CD4-positive, CD25-positive, alpha-beta regulatory T cell (primary cell): ENCODE measurements around the gene PRKCB. TPM values are rescaled to one million over a fixed set of nuclear protein-coding genes. Genes with fewer than 3 reads are reported as not detected.

ENCODE experiments used
- ATAC-seq, 2 donors: fragments of 150-1000 bp; cut with Tn5 transposase; one replicate each; pipeline ENCODE4 v1.10.0; 2021; ENCODE audit warnings: low read depth in 2 of 2, moderate number of reproducible peaks in 2 of 2, moderate library complexity in 1 of 2
- DNase-seq, 3 donors: peaks; one replicate each; pipeline versions ENCODE4 v3.0.0 to v3.0.0-alpha.2; 2012 to 2022; ENCODE audit warnings: mixed read lengths in 1 of 3
- H3K27ac ChIP-seq: one replicate; pipeline ENCODE4 v1.7.0; 2013; ENCODE audit warnings: mild to moderate bottlenecking, low read length; ENCODE audit not compliant: insufficient read depth, poor library complexity, severe bottlenecking
- H3K27me3 ChIP-seq: one replicate; pipeline ENCODE4 v1.7.0; 2013; ENCODE audit warnings: low read length; ENCODE audit not compliant: control insufficient read depth, insufficient read depth
- H3K36me3 ChIP-seq: one replicate; pipeline ENCODE4 v1.7.0; 2013; ENCODE audit warnings: mild to moderate bottlenecking, low read length, moderate library complexity; ENCODE audit not compliant: control insufficient read depth, insufficient read depth
- H3K4me1 ChIP-seq: 2 replicates; pipeline ENCODE4 v1.7.0; 2013; ENCODE audit warnings: mild to moderate bottlenecking, low read length; ENCODE audit not compliant: insufficient read depth, control insufficient read depth, poor library complexity, severe bottlenecking
- H3K4me3 ChIP-seq: one replicate; pipeline ENCODE4 v1.7.0; 2013; ENCODE audit warnings: low read depth, mild to moderate bottlenecking, low read length, moderate library complexity
- H3K9me3 ChIP-seq, 2 experiments: 1 replicate in 1 of 2; 2 replicates in 1 of 2; pipeline ENCODE4 v1.7.0; 2013; ENCODE audit warnings: low read length in 2 of 2, mild to moderate bottlenecking in 1 of 2, moderate library complexity in 1 of 2; ENCODE audit not compliant: control insufficient read depth in 2 of 2
- H3K27ac Mint-ChIP-seq, 3 donors: one replicate each; pipeline ENCODE4 v1.8.0; 2020 to 2022; ENCODE audit warnings: mild to moderate bottlenecking in 3 of 3, mixed read lengths in 3 of 3, moderate library complexity in 2 of 3
- H3K27me3 Mint-ChIP-seq: one replicate; pipeline ENCODE4 v1.8.0; 2022; ENCODE audit warnings: mild to moderate bottlenecking, mixed read lengths
- H3K36me3 Mint-ChIP-seq: one replicate; pipeline ENCODE4 v1.8.0; 2020; ENCODE audit warnings: mixed read lengths
- H3K4me1 Mint-ChIP-seq, 4 donors: one replicate each; pipeline ENCODE4 v1.8.0; 2020 to 2022; ENCODE audit warnings: mixed read lengths in 4 of 4, mild to moderate bottlenecking in 1 of 4
- H3K4me3 Mint-ChIP-seq, 4 donors: one replicate each; pipeline ENCODE4 v1.8.0; 2020 to 2022; ENCODE audit warnings: mild to moderate bottlenecking in 4 of 4, mixed read lengths in 4 of 4, moderate library complexity in 3 of 4
- H3K9me3 Mint-ChIP-seq, 7 donors: one replicate each; pipeline ENCODE4 v1.8.0; 2020 to 2022; ENCODE audit warnings: mixed read lengths in 7 of 7, mild to moderate bottlenecking in 3 of 7, moderate library complexity in 2 of 7
- polyA plus RNA-seq, 4 donors: library from polyadenylated mRNA; unstranded; fragments of 300-500 nt; fragmentation: Illumina TruSeq; gene quantifications; one replicate each; pipeline ENCODE4 v1.2.3, GENCODE V29; 2021
- total RNA-seq: library from RNA; stranded (reverse); gene quantifications from one replicate; pipeline ENCODE4 v1.2.3, GENCODE V29; 2022

PRKCB gene
- total and polyA plus RNA-seq, 5 donors from 2014 or later, result 37.4 to 83.1 (median 50.5) TPM

DNA sequence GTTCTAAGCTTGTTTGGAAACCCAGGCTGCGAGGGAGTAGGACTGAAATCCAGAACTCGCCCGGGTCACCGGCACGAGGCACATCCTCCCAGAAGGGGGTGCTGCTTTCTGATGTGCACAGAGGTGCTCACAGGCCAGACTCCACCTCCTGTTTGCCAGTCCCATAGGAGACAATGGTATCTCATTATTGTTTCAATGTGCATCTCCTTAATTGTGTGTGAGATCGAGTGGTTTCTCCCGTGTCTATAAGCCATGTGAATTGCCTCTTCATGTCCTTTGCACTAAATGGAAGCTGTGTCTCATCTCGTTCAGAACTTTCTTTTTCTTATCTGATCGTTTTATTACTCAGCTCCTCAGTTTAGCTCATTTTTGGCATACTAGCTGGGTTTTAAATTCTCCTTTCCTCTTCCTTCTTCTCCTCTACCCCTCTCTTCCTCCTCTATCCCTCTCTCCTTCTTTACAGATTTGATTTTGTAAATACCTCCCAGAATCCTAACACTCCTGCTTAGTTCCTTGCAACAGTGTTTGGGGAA, 32.1 kb upstream of the PRKCB start:
- peak; percentile 87 to 89 for ATAC-seq
- H3K27me3 Mint-ChIP-seq, result peaks cover 30% of the 10 kb centered on the region
- peak; percentile 39 to 80 (median 68) for DNase-seq
- H3K36me3 Mint-ChIP-seq, result no peaks in the 10 kb centered on the region
- Histone ChIP-seq H3K27me3 (peaks cover 3% of the 10 kb centered on the region), H3K4me1 (peaks cover 10% of the 10 kb centered on the region), H3K9me3 (no peaks in the 10 kb centered on the region), H3K36me3 (no peaks in the 10 kb centered on the region), H3K4me3 (peak overlapping the region; percentile 33), H3K27ac (no peak overlapping the region)
- peaks cover 0 to 12% (median 6%) of the 10 kb centered on the region in 4 donors for H3K4me1 Mint-ChIP-seq
- H3K27ac Mint-ChIP-seq, result peak overlapping the region in 1 of 3 donors; percentile 93
- H3K9me3 Mint-ChIP-seq, result no peaks in the 10 kb centered on the region
- peak overlapping the region in 2 of 4 donors; percentile 7 to 63 for H3K4me3 Mint-ChIP-seq

DNA sequence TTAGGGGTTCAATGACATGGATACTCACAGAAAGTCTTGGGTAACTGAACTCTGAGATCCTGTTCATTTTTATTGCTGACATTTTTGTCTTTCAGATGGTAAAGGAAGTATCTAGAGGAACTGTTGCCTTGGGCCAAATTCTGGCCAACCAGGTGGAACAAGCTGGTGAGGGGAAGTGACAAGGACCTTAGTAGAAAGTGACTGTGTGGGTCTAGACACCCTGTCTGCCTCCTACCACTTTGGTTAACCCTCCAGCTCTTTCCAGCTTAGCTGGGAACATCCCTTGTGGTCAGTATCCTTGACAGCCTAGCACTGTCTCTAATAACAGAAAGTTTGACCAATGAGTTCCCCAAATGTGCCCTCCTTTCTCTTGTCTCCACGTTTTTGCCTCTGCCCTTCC, 28.8 kb upstream of the PRKCB start:
- H3K27ac Mint-ChIP-seq, result no peak overlapping the region
- Histone ChIP-seq H3K27ac (no peak overlapping the region), H3K36me3 (no peaks in the 10 kb centered on the region), H3K9me3 (no peaks in the 10 kb centered on the region), H3K4me1 (peaks cover 10% of the 10 kb centered on the region), H3K4me3 (no peak overlapping the region), H3K27me3 (peaks cover 3% of the 10 kb centered on the region)
- ATAC-seq (no peak), DNase-seq (no peak)
- H3K4me1 Mint-ChIP-seq, result peaks cover 0 to 12% (median 6%) of the 10 kb centered on the region in 4 donors
- H3K36me3 Mint-ChIP-seq, result no peaks in the 10 kb centered on the region
- peaks cover 38% of the 10 kb centered on the region for H3K27me3 Mint-ChIP-seq
- no peaks in the 10 kb centered on the region for H3K9me3 Mint-ChIP-seq
- H3K4me3 Mint-ChIP-seq, result no peak overlapping the region

DNA sequence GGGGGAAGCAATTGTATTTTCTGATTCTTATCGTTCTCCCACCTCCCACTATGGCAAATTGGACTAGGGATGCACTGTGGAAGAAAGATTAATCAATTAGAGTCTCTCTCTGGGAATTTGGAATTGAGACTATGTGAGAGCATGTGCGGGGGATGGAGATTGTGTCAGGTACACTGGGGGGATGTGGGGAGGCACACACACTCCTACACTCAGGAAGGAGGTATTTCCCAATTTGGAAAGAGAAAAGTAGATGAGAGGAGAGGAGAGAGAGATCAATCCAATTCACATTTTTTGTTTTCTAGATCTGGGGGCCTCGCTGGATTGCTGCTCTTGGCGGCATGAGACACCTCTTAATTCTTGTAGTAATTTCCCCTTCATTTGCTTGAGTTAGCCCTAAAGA, 14.3 kb upstream of the PRKCB start:
- no peaks in the 10 kb centered on the region for H3K9me3 Mint-ChIP-seq
- Histone ChIP-seq H3K4me3 (no peak overlapping the region), H3K4me1 (peaks cover 11% of the 10 kb centered on the region), H3K9me3 (no peaks in the 10 kb centered on the region), H3K36me3 (no peaks in the 10 kb centered on the region), H3K27me3 (peaks cover 5% of the 10 kb centered on the region), H3K27ac (no peak overlapping the region)
- ATAC-seq (no peak), DNase-seq (no peak)
- H3K36me3 Mint-ChIP-seq, result no peaks in the 10 kb centered on the region
- H3K27ac Mint-ChIP-seq, result no peak overlapping the region
- peaks cover 4 to 23% (median 14%) of the 10 kb centered on the region in 4 donors for H3K4me1 Mint-ChIP-seq
- no peak overlapping the region for H3K4me3 Mint-ChIP-seq
- H3K27me3 Mint-ChIP-seq, result peaks cover 29% of the 10 kb centered on the region

DNA sequence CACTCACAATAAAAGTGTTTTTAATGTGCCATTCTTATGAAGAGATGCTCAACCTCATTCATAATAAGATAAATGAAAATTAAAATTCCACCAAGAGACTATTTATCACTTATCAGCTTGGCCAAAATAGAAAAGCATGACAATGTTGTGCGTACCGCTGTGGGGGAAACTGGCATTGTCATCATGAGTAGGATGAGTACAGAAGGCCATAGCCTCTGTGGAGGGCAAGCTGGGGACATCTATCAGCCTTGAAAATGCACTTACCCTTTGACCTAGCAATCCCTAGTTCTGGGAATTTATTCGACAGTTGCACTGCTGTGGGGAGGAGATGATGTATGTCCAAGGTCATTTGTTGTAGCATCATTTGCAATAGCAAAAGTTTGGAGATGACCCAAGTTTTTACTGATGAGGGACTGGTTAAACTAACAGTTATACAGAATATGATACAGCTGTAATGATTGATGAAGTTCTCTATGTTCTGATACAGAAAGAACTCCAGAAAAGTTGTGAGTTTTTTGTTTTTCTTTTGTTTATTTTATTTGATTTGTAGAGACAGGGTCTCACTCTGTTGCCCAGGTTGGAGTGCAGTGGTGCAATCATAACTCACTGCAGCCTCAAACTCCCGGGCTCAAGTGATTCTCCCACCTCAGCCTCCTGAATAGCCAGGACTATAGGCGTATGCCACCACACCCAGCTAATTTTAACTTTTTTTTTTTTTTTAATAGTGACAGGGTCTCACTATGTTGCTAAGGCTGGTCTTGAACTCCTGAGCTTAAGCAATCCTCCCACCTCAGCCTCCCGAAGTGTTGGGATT, 13.7 kb upstream of the PRKCB start:
- Histone ChIP-seq H3K27me3 (peaks cover 2% of the 10 kb centered on the region), H3K4me1 (peaks cover 17% of the 10 kb centered on the region), H3K9me3 (no peaks in the 10 kb centered on the region), H3K27ac (no peak overlapping the region), H3K4me3 (no peak overlapping the region), H3K36me3 (no peaks in the 10 kb centered on the region)
- ATAC-seq (no peak), DNase-seq (no peak)
- Mint-ChIP-seq H3K27me3 (peaks cover 23% of the 10 kb centered on the region), H3K27ac (no peak overlapping the region), H3K36me3 (no peaks in the 10 kb centered on the region), H3K4me3 (no peak overlapping the region), H3K4me1 (peaks cover 10 to 29% (median 21%) of the 10 kb centered on the region in 4 donors), H3K9me3 (peaks cover 0 to under 1% (median 0%) of the 10 kb centered on the region in 7 donors)

DNA sequence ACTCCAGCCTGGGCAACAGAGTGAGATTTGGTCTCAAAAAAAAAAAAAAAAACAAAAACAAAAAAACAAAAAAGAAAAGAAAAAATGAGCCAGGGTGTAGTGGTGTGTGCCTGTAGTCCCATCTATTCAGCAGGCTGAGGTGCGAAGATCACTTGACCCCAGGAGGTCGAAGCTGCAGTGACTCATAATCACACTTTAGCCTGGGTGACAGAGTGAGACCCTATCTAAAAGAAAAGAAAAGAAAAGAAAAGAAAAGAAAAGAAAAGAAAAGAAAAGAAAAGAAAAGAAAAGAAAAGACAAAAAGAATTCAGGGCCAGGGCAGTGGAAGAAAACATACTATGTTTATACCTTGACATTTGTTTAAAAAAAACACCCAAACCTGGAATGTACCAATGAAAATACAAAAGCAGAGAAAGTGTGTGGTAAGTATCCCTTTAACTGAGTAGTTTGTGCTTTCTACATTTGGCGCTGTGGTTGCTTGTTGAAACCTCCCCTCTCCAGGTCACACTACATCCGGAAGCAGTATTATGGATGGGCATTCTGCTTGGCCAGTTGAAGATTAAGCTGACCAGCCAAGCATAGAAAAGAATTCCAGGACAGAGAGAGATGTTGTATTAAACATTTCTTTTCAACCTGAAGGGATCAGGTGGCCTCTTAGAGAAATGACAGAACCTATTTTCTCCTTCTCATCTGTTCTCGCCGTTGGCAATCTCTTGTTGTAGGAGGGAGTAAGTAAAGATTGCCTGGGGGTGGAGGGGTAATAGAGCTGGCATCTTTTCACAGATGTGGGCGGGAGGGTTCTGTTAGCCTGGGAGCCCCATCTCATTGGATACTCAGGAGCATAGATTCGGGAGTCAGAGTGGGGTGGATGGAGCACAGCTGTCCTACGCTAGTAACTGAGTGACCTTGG, 12.1 kb upstream of the PRKCB start:
- Mint-ChIP-seq H3K27me3 (peaks cover 10% of the 10 kb centered on the region), H3K27ac (peak overlapping the region; percentile 48 to 83 (median 82)), H3K9me3 (peaks cover 0 to 2% (median 0%) of the 10 kb centered on the region in 7 donors), H3K4me1 (peaks cover 14 to 40% (median 29%) of the 10 kb centered on the region in 4 donors), H3K36me3 (no peaks in the 10 kb centered on the region), H3K4me3 (peak overlapping the region in 1 of 4 donors; percentile 38)
- Histone ChIP-seq H3K4me3 (no peak overlapping the region), H3K36me3 (no peaks in the 10 kb centered on the region), H3K27ac (no peak overlapping the region), H3K27me3 (no peaks in the 10 kb centered on the region), H3K9me3 (no peaks in the 10 kb centered on the region), H3K4me1 (peaks cover 24% of the 10 kb centered on the region)
- no peak for ATAC-seq
- DNase-seq, result no peak

DNA sequence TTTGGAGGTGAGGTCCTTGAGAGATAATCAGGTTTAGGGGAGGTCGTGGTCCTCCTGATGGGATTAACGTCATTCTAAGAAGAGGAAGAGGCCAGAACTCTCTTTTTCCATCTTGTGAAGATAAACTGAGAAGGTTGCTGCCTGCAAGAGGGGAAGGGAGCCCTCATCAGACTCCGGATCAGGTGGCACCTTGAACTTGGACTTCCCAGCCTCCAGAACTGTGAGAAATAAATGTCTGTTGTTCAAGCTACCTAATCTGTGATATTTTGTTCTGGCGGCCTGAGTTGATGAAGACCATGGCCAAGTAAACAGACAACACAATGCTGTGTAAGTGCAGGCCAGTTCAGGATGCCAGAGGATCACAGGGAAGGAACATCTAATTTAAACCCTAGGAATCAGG, 10.9 kb upstream of the PRKCB start:
- ATAC-seq (no peak), DNase-seq (no peak)
- Mint-ChIP-seq H3K9me3 (peaks cover 0 to 4% (median 0%) of the 10 kb centered on the region in 7 donors), H3K4me3 (no peak overlapping the region), H3K36me3 (no peaks in the 10 kb centered on the region), H3K27me3 (peaks cover 9% of the 10 kb centered on the region), H3K27ac (peak overlapping the region; percentile 83 to 89 (median 89)), H3K4me1 (peaks cover 14 to 40% (median 29%) of the 10 kb centered on the region in 4 donors)
- Histone ChIP-seq H3K9me3 (peaks cover 0 to under 1% of the 10 kb centered on the region in 2 experiments), H3K27ac (no peak overlapping the region), H3K27me3 (no peaks in the 10 kb centered on the region), H3K36me3 (no peaks in the 10 kb centered on the region), H3K4me1 (peaks cover 24% of the 10 kb centered on the region), H3K4me3 (no peak overlapping the region)

DNA sequence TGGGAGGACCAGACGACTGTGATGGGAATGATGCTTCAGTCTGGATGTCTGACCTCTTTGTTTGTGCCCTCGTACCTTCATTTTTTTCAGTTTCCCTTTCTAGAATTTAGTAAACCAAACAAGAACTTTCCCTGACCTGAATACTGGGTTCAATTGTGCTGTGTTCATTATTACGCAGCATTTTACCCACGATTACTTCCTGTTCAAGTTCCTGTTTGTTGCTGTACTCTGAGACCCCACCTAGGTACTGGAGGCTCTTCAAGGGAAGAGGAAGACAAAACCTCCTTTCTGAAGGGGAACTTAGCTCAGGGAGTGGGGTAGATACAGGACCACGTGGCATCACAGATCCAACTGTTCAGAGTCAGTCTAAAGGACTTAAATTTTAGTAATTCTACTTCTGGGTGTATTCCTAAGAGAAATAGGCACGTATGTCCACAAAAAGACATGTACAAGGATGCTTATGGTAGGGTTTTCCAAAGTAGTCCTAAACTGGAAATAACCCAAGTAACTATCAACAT, 9.2 kb upstream of the PRKCB start:
- Mint-ChIP-seq H3K4me1 (peaks cover 14 to 40% (median 29%) of the 10 kb centered on the region in 4 donors), H3K36me3 (no peaks in the 10 kb centered on the region), H3K27me3 (peaks cover 12% of the 10 kb centered on the region), H3K27ac (peak overlapping the region; percentile 73 to 87 (median 86)), H3K4me3 (peak overlapping the region; percentile 52 to 85 (median 70)), H3K9me3 (peaks cover 0 to 16% (median 4%) of the 10 kb centered on the region in 7 donors)
- Histone ChIP-seq H3K4me3 (peak overlapping the region; percentile 69), H3K27me3 (no peaks in the 10 kb centered on the region), H3K36me3 (no peaks in the 10 kb centered on the region), H3K9me3 (peaks cover 0 to 4% of the 10 kb centered on the region in 2 experiments), H3K4me1 (peaks cover 24% of the 10 kb centered on the region), H3K27ac (peak overlapping the region; percentile 71)
- ATAC-seq, result peak; percentile 88 to 89
- peak in 2 of 3 donors; percentile 61 to 92 for DNase-seq
